ENCODE measurements around the gene PRKG2.
A peak's percentile ranks its signal among the peaks of the same experiment; 100 is the strongest.
"Not testable (repeated sequence)": the region's sequence is repeated elsewhere in the genome, so short reads cannot be mapped to it uniquely, and the experiment has no call there.

The PRKG2 gene

GRCh38 chr4:81153714-81154323, 61.2 kb downstream of the PRKG2 start:
- FAIRE-seq, result not testable (repeated sequence)

GRCh38 chr4:81152839-81153713, 61.9 kb downstream of the PRKG2 start:
- FAIRE-seq, result no peak

GRCh38 chr4:81149976-81150375, 65.0 kb downstream of the PRKG2 start:
- no peak for FAIRE-seq

- no peak for FAIRE-seq
Observed at GRCh38 chr4:81148576-81148975, 66.4 kb downstream of the PRKG2 start.

- FAIRE-seq, result no peak
Observed at GRCh38 chr4:81146466-81146865, 68.6 kb downstream of the PRKG2 start.

GRCh38 chr4:81143183-81143582, 71.8 kb downstream of the PRKG2 start:
- no peak for FAIRE-seq

GRCh38 chr4:81142744-81143143, 72.3 kb downstream of the PRKG2 start:
- no peak for FAIRE-seq

GRCh38 chr4:81137894-81138293, 77.1 kb downstream of the PRKG2 start:
- no peak for FAIRE-seq

- FAIRE-seq, result no peak
Observed at GRCh38 chr4:81137446-81137845, 77.6 kb downstream of the PRKG2 start.

- no peak for FAIRE-seq
Observed at GRCh38 chr4:81136161-81136905, 78.7 kb downstream of the PRKG2 start.

- no peak for FAIRE-seq
Observed at GRCh38 chr4:81135501-81135900, 79.5 kb downstream of the PRKG2 start.

GRCh38 chr4:81131563-81131962, 83.5 kb downstream of the PRKG2 start:
- FAIRE-seq, result no peak

GRCh38 chr4:81131066-81131465, 84.0 kb downstream of the PRKG2 start:
- FAIRE-seq, result no peak

- no peak for FAIRE-seq
Observed at GRCh38 chr4:81130569-81130968, 84.5 kb downstream of the PRKG2 start.

GRCh38 chr4:81120055-81120454, 95.0 kb downstream of the PRKG2 start:
- no peak for FAIRE-seq

GRCh38 chr4:81118086-81118485, 96.9 kb downstream of the PRKG2 start:
- FAIRE-seq, result no peak

GRCh38 chr4:81116566-81116965, 98.5 kb downstream of the PRKG2 start:
- no peak for FAIRE-seq

- FAIRE-seq, result no peak
Observed at GRCh38 chr4:81113024-81113423, 102.0 kb downstream of the PRKG2 start.

GRCh38 chr4:81109356-81109755, 105.7 kb downstream of the PRKG2 start:
- FAIRE-seq, result peak; percentile 62

- no peak for FAIRE-seq
Observed at GRCh38 chr4:81106150-81106549, 108.9 kb downstream of the PRKG2 start.

- no peak for FAIRE-seq
Observed at GRCh38 chr4:81102107-81102506, 112.9 kb downstream of the PRKG2 start.

GRCh38 chr4:81096566-81096965, 118.5 kb downstream of the PRKG2 start:
- FAIRE-seq, result no peak

- no peak for FAIRE-seq
Observed at GRCh38 chr4:81095389-81095788, 119.6 kb downstream of the PRKG2 start.
